Measurements from ENCODE around the gene BICRAL. TPM values are rescaled to one million over a fixed set of nuclear protein-coding genes. Genes with fewer than 3 reads are reported as not detected.
"Not testable (repeated sequence)": the region's sequence is repeated elsewhere in the genome, so short reads cannot be mapped to it uniquely, and the experiment has no call there.

BICRAL gene
- total and polyA plus RNA-seq, 7 donors, result 4.6 to 18.5 (median 13.6) TPM

DNA sequence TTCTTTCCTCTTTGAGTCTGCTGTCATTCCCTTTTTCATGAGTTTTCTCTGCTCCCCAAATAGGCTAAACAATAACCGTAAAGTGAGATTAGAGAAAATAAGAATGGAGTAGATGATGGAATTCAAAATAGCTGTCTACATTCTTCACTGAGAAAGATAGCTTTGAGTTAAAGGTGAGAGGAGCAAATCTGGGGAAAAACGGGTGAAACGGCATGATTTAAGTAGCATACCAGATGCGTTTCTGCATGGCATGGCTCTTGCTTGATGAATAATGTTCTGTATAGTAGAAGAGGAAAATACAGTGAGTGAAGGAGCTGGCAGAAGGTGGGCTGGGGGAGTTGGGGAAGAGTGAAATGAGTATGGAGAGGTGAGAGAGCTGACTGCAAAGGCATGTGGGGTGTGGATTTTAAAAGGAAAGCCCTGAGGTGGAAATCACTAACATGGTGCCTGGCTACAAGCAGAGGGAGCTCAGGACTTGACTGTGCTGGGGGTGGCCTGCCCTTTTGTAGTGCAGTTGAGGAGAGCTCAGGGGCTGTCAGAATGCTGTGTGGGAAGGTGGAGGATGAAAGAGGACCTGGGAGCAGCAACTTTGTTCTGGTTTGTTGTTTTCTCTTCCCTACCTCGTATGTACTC is 8.8 kb downstream of the BICRAL start:
- peaks cover 0 to 63% (median 49%) of the 10 kb centered on the region in 4 donors for H3K4me1 ChIP-seq
- intact Hi-C loops (cut with DNase I), result no loop called here
- no peaks in the 10 kb centered on the region for H3K36me3 ChIP-seq
- no peaks in the 10 kb centered on the region for H3K27me3 ChIP-seq
- H3K27ac ChIP-seq, result peak overlapping the region; percentile 56 to 64 (median 60)
- no peak for TF ChIP-seq EP300 (IDR thresholded peaks at IDR 0.05)
- no peak for TF ChIP-seq POLR2A (IDR thresholded peaks at IDR 0.05)
- no peak for TF ChIP-seq POLR2AphosphoS5 (IDR thresholded peaks at IDR 0.05)
- TF ChIP-seq, protein P1, sequence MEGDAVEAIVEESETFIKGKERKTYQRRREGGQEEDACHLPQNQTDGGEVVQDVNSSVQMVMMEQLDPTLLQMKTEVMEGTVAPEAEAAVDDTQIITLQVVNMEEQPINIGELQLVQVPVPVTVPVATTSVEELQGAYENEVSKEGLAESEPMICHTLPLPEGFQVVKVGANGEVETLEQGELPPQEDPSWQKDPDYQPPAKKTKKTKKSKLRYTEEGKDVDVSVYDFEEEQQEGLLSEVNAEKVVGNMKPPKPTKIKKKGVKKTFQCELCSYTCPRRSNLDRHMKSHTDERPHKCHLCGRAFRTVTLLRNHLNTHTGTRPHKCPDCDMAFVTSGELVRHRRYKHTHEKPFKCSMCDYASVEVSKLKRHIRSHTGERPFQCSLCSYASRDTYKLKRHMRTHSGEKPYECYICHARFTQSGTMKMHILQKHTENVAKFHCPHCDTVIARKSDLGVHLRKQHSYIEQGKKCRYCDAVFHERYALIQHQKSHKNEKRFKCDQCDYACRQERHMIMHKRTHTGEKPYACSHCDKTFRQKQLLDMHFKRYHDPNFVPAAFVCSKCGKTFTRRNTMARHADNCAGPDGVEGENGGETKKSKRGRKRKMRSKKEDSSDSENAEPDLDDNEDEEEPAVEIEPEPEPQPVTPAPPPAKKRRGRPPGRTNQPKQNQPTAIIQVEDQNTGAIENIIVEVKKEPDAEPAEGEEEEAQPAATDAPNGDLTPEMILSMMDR (IDR thresholded peaks at IDR 0.05), result no peak
- no peaks in the 10 kb centered on the region for H3K9me3 ChIP-seq
- H3K4me3 ChIP-seq, result peak overlapping the region in 1 of 4 donors; percentile 2
- WGBS, 2 donors, result 68 to 76% methylated on average over 5 of the region's 5 CpGs
- DNase-seq, result no peak

DNA sequence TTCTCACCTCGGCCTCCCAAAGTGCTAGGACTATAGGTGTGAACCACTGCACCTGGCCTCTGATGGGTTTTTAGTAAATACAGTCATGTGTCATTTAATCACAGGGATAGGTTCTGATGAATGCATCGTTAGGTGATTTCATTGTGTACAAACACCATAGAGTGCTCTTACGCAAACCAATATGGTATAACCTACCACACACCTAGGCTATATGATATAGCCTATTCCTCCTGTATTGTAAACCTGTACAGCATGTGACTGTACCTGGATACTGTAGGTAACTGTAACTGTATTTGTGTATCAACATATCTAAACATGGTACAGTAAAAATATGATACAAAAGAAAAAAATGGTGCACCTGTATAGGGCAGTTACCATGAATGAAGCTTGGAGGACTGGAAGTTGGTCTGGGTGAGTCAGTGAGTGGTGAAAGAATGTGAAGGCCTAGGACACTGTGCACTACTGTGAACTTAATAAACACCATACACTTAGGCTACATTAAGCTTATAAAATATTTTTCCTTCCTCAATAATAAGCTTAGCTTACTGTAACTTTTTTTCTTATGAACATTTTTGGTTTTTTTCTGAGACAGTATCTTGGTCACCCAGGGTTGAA is 10.0 kb downstream of the BICRAL start:
- Histone ChIP-seq H3K9me3 (no peaks in the 10 kb centered on the region), H3K27me3 (no peaks in the 10 kb centered on the region), H3K4me1 (peaks cover 0 to 52% (median 38%) of the 10 kb centered on the region in 4 donors), H3K4me3 (no peak overlapping the region), H3K36me3 (no peaks in the 10 kb centered on the region), H3K27ac (peak overlapping the region in 3 of 4 donors; percentile 57 to 64 (median 63))
- TF ChIP-seq POLR2A (IDR thresholded peaks at IDR 0.05) (no peak), POLR2AphosphoS5 (IDR thresholded peaks at IDR 0.05) (peak in 1 of 4 donors; percentile 5)
- WGBS, 2 donors, result 41 to 83% methylated on average over 3 of the region's 3 CpGs
- DNase-seq, result no peak
- intact Hi-C loops (cut with DNase I), result no loop called here

DNA sequence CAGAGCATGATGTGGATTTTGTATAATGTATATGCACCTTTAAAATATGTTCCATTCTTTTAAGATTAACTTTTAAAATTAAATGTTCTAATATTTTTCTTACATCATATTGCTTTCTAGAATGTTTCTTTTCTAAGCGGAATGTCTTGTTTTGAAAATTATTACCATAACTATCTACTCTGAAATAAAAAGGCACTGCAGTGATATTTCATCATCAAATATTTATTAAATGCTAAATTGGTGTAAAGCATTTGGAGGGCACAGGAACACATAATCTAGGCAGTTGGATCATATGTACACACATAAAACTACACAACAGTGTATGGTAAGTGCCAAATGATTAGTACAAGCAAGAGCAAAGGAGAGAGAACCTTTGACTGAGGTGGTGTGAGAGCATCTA is 13.8 kb downstream of the BICRAL start:
- Histone ChIP-seq H3K4me3 (no peak overlapping the region), H3K27ac (no peak overlapping the region), H3K9me3 (no peaks in the 10 kb centered on the region), H3K4me1 (peaks cover 0 to 23% (median 9%) of the 10 kb centered on the region in 4 donors), H3K27me3 (no peaks in the 10 kb centered on the region), H3K36me3 (no peaks in the 10 kb centered on the region)
- DNase-seq, result no peak
- WGBS, 2 donors, result 99 to 100% methylated on average over 1 of the region's 1 CpG
- intact Hi-C loops (cut with DNase I), result no loop called here
- TF ChIP-seq POLR2AphosphoS5 (IDR thresholded peaks at IDR 0.05) (no peak), EP300 (IDR thresholded peaks at IDR 0.05) (no peak), POLR2A (IDR thresholded peaks at IDR 0.05) (no peak)
- TF ChIP-seq, protein P1 (IDR thresholded peaks at IDR 0.05), result no peak

DNA sequence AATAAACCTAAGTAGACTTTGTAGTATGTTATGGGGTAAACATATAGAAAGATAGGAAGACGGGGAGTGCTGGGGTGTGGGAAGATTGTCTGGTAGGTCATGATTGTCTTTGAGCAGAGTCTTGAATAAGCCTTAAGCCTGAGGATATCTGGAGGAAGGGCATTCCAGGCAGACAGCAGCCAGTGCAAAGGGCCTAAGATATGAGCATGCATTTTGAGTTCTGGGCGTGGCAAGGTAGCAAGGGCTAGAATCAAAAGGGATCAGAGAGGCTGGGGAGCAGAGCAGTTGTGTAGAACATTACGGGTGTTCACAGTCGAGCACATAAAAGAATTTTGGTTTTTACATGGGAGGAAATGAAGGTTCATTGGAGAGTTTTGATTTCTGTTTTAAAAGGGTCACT is 14.3 kb downstream of the BICRAL start:
- WGBS, 2 donors, result 80 to 86% methylated on average over 4 of the region's 4 CpGs
- no peaks in the 10 kb centered on the region for H3K27me3 ChIP-seq
- no peak overlapping the region for H3K27ac ChIP-seq
- H3K4me1 ChIP-seq, result peaks cover 0 to 24% (median 6%) of the 10 kb centered on the region in 4 donors
- no peak overlapping the region for H3K4me3 ChIP-seq
- no peak for DNase-seq
- no peak for TF ChIP-seq POLR2AphosphoS5 (IDR thresholded peaks at IDR 0.05)
- no peak for TF ChIP-seq EP300 (IDR thresholded peaks at IDR 0.05)
- TF ChIP-seq, protein P1 (IDR thresholded peaks at IDR 0.05), result no peak
- TF ChIP-seq POLR2A (IDR thresholded peaks at IDR 0.05), result no peak
- intact Hi-C loops (cut with DNase I), result no loop called here
- H3K9me3 ChIP-seq, result no peaks in the 10 kb centered on the region
- no peaks in the 10 kb centered on the region for H3K36me3 ChIP-seq

DNA sequence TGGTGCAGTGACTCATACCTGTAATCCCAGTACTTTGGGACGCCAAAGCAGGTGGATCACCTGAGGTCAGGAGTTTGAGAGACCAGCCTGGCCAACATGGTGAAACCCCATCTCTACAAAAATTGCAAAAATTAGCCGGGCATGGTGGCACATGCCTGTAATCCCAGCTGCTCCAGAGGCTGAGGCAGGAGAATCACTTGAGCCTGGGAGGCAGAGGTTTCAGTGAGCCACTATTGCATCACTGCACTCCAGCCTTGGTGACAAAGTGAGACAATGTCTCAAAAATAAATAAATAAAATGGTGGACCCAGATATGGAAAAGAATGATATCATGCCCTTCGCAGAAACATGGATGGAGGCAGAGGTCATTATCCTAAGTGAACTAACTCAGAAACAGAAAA is 15.8 kb downstream of the BICRAL start:
- H3K9me3 ChIP-seq; DNase-seq; intact Hi-C loops (cut with DNase I); H3K27ac ChIP-seq; H3K4me3 ChIP-seq; H3K27me3 ChIP-seq; H3K36me3 ChIP-seq: not testable (repeated sequence)
- WGBS, 2 donors, result 86 to 95% methylated on average over 3 of the region's 3 CpGs
- peaks cover 0 to 15% (median 6%) of the 10 kb centered on the region in 4 donors for H3K4me1 ChIP-seq
